DMS79 (cell line): ENCODE measurements around the gene LCP2.

Experiments
- DNase-seq: peaks from one replicate; lab custom pipeline; 2025; lab: John Stamatoyannopoulos, UW

Gene LCP2

DNA sequence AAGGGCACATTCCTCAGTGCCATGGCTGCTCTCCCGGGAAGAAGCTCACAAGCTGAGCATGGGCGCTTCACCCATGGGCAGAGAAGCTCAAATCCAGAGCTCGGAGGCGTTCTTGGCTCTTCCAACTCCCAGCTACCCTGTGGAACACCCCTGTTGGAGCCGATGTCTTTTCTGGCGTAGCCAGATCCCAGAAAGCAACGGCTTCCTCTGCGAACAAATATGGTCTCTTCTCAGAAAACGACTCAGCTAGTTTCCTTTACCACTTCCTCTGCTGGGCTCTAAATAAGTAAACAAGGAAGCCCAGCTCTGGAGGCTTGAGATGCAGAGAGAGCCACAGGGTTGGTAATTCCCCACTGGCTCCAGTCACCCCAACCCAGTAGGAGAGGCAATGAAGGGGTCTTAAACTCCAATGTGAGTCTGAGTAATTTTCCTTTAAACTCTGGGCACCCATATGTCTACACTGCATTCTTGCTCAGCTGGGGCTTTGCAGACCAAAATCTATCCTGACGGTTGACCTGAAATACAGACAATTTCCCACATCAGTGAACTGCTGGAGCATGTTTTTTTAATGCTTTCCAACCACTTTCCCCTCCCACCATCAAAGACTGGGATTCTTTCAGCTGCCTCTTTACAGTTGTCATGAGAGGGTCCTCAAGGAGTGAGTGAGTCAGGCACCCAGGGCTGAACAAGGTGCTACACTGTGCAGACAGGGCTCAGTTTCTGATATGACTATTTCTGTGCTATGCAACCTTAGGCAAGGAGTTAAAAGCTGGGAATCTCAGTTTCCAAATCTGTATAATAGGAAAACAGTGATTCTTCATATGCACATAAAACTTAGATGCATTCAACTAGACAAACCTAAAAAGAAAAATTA, at the start of gene LCP2:
LCP2 (minus strand) TSS at position 189 of the 874 bp plus-strand sequence; CDS start at position 23, 166 bp downstream.
- no peak for DNase-seq

DNA sequence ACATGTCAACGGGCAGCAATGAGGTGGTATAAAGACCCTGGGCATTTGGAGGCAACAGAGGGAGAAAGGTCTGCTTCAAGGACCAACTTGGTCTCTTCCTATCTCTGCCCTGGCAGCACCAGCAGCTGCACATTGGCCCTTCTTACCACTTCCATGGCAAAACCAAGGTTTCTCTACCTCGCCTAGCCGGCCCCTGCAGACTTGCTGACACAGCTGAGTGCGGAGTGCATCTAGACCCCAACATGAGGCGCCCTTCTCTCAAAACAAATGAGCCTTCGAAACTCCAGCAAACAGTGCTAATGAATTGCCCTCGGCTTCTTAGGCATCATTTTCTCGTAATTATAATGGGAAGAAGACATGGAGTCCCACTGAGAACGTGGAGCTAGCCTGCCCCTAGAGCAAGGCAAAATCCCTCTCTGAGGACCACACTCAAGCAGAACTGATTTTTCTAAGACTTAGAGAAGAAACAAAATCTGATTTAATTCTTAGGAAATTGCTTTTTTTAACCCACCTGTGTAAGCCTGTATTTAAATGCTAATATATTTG, 49.5 kb upstream of the LCP2 start:
- no peak for DNase-seq

DNA sequence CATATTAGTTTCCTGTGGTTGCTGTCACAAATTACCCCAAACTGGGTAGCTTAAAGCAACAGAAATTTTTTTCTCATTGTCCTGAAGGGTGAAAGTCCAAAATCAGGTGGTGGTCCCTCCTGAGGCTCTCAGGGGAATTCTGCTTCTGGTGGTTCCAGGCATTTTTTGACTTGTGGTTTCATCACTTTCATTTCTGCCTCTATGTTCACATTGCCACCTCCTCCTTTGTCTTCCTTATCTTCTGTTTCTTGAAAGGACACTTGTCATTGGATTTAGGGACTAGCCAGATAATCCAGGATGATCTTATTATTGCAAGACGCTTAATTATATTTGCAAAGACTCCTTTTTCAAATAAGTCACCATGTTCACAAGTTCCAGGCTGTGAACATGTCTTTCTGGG, 48.4 kb upstream of the LCP2 start:
- DNase-seq = no peak

DNA sequence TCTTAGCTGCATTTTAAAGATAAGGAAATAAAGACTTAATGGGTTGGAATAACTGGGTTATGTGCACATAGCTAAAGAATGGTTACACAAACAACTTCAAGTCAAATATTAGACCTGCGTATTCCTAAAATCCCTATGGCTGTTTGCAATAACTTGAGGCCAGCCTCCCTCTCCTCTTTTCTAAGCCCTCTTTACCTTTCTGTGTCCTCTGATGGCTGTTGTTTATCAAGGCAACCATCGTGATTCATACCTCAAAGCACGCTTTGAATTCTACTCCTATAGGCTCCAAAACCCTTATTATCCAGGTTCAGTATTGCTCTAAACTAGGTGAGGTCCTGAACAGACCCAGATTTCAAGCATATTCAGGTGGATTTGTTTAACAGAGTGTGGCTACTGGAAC, 45.6 kb upstream of the LCP2 start:
- no peak for DNase-seq

DNA sequence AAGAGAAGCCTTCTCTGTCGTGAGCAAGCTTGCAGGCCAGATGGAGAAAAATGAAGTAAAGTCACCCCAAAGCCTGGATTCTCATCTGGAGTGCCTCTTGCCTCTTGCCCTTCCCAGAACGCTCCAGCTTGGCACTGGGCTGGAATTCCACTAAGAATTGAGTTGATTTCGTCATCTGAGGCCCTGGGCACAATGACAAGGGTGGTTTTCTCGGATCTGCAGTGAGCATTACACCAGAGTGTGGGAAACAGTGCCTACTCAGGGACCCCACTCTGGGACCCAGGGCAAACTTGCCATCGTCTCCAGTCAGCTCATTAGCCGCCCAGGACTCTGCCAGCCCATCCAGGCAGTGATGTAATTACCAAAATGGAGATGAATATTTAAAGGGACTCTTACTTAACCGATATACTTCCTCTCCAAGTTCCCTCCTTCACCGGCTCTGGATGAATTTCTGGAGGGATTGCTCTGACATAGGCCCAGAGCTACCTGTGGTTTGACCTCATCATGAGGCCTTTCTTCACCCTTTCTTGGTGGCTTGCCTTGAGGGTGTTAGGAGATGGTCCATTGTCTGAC, 44.7 kb upstream of the LCP2 start:
- no peak for DNase-seq

DNA sequence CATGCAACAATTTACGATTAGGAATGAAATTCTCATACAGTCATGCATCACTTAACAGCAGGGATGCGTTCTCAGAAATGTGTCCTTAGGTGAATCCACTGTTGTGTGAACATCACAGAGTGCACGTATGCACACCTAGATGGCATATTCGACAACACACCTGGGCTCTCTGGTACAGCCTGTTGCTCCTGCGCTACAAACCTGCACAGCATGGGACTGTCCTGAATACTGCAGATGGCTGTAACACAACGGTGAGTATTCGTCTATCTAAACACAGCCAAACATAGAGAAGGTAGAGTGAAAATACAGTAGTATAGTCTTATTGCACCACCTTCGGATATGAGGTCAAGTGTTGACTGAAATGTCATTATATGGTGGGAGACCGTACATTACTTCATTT, 44.0 kb upstream of the LCP2 start:
- no peak for DNase-seq

DNA sequence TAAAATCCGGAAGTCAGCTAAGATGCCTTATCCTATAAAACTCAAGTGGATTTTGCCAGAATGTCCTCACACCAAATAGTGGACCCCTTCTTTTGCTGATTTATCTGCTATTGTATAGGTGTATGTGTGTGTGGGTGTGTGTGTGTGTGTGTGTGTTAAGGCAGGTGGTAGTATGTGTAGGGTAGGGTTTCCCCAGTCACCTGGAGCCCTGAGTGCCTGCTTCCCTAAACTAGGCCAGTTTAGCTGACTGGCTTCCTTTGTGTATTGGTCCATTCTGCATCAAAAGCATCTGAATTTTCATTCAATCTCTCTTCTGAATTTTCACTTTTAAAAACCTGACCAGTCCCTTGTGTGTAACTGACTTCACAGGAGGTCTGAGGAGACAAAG, 42.2 kb upstream of the LCP2 start:
- DNase-seq = no peak

DNA sequence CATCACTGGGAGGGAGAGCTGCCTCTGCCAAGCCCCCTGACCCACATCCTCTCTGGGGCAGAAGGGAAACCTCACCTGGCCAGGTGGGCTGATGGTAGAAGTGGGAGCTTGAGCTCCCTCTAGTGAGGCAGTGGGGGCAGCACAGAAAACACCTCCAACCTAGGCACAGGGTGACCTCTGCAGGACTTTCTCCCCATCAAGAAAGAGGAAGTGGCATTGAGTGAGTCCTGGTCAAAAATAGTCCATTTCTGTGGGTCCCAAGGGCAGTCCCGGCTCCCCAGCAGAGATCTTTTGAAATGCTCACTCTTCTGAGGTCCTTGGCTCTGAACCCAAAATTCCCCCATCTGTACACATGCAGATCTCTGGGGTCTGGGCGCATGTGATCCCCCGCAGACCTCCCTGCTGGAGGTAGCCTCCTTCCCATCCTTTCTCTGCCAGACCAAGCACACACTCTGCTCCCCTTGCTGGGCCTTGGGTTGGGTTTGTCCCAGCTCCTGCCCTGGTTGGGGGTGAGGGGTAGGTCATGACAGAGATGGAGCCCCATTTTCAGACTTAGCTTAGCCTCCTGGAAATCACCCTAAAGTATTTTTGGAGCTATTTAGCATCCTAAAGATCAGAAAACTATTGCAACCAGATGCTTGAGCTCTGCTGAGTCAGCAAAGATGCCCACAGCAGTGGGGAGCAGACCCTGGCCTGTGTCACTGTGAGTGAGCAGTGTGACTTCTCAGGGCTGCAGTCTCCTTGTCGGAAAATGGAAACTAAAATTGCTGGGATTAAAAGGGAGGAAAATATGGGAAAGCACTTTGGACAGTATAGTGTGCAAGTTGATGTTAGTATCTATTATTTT, 41.6 kb upstream of the LCP2 start:
- DNase-seq = no peak

DNA sequence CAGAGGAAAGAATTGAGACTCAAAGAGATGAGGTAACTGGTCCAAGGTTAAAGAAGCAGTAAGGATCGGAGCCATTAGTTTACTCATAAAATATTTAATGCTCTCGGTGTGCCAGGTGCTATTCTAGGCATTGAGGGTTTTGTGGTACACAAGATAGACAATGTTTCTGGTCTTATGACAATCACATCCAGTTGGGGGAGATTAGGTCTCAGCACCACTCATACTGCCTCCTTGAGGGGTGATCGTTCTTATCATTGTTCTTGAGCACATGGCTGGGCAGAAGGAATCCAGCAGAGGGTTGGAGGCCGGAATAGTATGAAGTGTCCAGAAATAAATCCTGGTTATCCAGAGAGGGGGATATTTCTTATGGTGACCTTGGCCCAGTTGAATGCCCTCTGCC, 40.7 kb upstream of the LCP2 start:
- DNase-seq = no peak

DNA sequence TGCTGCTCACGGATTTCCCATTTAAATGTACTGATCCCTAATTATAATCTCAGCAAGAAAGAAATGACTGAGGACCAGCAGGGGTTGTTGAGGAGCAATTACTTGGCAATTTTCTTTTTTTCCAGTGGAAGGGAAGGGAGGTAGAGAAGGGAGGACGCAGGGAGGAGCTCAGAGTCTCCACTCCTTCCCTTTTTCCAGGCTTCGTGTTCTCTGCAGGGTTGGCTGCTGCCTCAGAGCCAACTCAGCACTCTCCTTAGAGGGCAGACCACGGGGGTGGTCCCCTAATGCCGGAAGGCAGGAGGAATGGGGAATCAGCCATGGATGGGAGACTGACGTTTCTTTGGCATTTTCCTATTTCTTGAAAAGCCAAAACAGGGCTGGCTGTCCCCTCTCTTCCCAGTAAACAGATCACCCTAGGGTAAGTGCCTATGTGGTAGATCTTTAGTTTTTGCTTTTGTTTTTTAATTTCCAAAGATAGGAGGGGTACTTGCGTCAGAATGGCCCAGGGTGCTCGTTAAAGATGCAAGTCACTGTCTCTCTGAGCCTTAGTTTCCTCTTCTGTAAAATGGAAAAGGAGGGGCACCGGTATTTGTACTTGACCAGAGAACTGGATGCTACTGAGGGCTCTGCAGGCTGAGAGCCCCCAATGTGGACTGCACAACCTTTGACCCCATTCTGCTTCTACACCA, 39.6 kb upstream of the LCP2 start:
- DNase-seq = no peak

DNA sequence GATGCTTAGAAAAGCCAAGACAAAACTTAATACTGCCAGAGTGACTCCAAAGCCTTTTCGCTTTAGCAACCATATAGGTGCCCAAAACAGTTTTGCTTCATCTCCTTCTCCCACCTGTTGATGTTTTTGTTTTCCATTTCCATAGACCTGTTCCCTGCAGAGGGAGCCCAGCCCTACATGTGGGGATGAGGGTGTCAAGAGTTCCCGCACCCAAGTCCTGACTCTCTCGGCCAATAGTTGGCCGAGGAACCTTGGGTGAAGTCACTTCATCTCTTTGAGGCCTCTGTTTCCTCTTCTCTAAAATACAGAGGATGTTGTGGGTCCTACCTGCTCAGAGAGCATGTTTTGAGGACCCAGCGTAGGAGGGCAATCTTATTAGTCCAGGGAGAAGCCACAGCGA, 38.5 kb upstream of the LCP2 start:
- no peak for DNase-seq

DNA sequence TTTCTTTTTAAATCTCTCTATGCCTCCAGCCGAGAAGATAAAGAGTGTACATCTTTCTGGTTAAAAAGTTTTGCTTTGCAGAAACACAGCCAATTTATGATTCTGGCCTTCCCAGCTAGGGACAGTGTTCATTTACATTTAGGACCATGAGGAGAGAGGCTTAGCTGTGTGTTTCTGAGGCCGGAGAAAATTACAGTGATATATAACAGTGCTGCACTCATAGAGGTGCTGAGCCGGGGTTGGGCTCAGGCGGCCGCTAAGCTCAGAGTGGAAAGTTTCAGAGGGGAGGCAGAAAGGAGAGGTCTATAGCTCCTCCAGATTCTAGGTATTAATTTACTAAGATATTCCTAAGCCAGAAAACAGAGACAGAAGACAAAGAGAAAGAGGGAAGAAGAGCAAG, 37.0 kb upstream of the LCP2 start:
- DNase-seq = no peak

DNA sequence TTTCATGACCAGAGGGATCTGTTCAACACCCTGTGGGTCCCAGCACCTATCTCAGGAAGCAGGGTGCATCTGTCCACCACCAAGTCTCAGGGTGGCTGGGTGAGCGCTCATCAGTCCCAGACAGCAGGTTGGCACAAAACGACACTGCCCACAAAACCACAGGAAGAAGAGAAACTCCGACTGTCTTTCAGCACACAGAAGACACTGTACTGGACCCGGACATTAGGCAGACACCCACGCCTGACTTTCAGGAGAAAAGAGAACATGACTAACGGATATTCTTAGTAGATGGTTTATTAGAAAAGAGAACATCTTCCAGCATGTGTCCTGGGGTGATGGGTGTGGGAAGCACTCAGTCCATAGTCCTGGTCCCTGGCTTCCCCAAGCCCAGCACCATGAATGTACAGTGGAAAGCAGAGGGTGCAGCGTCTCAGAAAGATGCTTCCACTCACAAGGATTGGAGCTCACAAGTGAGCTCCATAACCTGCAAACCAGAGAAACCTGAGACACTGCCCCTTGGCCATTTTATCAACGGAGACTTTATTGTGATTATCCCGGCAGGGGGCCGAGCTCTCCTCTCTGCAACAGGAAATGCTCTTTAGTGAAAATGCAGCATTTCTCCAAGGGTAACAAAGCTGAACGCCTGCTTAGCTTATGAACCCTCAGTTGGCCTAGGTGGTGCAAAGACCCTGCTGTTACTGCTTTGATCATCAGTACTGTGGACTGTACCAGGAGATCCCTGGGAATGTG, 35.8 kb upstream of the LCP2 start:
- no peak for DNase-seq

DNA sequence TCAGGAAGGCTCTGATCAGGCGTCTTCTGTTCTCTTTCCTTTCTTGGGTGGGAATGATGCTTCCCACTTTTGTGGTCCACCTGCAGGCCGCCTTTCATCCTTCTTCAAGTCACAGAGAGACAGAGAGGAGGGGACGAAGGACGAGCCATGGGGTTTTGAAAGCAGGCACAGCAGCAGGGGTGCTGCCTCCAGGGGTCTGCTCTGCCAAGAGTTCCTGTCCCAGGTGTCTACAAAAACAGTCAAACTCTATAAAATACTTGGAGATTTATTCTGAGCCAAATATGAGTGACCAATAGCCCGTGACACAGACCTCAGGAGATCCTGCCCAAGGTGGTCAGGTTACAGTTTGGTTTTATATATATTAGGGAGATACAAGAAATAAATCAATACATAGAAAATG, 34.5 kb upstream of the LCP2 start:
- no peak for DNase-seq

DNA sequence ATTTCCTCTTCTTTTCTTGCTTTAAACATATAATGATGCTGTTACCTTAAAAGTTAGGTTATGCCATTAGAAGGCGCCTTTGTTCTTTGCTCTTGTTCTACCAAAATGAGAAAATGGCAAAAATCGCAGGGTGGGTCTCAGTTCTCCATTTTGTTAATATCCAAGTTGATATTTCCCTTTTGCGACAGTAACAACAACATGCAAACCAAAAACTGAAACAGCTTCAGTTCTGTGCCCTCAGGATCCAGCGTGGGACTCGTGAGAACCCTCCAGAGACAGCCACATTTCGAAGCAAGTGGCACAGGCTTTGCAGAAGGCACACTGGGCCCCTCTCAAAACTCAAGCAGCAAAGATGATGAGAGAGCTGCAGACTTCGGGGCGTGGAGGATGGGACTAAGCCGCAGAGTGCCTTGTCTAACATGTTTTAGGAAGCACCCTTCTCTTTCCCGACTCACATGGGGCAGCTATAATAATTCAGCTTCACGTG, 33.0 kb upstream of the LCP2 start:
- no peak for DNase-seq

DNA sequence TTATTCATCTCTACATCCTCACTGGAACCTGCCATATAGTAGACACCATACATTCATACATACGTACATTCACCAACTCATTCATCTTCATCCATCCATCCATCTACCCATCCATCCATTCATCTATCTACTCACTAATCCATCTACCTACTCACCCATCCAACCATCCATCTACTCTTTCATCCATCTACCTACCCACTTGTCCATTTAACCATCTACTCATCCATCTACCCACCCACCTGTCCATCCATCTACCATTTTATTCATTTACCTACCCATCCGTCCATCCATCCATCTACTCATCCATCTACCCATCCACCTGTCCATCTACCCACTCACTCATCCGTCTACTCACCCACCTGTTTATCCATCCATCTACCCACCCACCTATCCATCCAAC, 31.9 kb upstream of the LCP2 start:
- DNase-seq = no peak

DNA sequence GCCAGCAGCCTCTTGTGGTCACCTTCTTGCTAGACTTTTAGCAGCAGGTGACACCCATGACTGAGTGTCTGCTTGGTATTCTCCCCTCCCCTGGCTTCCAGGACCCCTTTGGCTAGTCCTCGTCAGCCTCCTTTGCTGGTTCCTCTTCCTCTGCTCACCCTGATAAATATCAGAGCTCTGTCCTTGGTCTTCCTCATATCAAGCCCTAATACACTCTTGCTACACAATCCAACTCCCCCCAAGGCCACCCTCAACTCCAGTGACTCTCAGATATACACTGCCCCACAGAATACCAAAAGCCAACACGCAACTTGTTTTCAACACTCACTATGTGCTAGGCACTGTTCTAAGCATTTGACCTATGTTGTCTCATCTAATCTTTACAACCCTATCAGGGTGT, 30.3 kb upstream of the LCP2 start:
- DNase-seq = no peak

DNA sequence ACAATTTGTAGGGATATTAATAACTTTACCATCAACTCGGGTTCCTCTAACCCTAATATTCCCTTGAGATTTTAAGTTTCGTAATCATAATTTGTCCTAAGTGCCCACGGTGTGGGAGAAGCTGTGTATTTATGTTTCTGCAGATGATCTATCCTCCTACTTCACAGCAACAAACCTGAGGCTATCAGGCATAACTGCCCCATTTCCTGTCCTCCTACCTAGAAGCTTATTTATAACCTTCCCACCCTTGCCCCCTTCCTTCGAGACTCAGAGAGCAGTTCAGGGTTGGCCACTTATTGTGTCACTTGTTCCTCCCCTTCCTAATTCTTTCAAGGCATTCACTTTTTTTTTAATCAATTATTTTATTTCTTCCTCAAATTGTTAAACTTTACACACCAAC, 29.6 kb upstream of the LCP2 start:
- no peak for DNase-seq

DNA sequence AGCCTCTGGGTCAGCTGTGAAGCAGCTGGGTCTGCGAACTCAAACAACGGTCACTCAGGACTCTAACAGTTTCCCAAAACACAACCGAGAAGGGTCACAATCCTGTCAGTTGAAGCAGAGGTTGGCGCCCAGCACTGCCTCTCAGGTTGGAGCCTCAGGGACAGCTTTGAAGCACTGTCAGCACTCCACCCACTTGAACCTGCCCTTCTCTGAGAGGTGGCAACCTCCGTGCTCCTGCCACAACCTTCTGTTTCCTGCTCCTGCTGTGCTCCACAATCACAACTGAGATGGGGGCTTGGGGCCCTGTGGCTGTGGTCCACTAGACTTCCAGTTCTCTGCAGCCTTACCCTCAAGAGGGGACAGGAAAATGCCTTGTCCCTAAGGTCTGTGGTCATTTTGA, 21.7 kb upstream of the LCP2 start:
- DNase-seq = no peak

DNA sequence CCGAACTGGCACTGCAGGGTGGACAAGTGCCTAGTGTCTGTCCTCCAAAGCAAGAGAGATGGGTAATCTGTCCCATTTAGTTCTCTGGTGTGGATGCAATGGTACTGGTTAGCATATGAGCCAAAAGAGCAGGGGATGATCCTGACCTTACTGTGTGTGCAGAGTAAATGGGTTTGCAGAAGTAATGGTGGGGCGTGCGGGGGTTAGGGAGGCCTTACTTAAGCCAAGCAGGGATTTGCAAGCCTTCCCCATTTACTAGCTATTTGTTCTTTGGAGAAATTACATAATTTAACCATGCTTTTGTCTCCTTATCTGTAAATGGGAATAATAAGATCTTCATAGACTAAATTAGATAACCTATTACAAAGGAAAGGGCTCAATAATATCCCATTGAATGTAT, 19.9 kb upstream of the LCP2 start:
- DNase-seq = no peak

DNA sequence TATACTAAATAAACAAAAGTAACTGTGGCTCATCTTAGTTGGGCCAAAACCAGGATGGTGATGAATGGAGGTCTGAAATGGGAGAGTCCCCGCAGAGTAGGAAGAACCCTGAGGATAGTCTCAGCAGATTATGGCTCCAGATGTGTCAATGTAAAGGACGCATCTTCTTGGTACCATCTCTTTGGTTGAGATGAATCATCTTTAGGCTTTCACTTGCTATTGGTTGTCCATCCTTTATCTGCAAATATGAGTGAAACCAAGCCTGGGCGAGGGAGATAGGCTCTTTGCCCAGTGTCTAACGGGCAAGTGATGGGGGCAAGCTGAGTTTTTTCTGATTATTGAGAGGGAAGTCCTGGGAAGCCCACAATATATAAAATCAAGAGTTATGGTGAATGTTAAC, 19.4 kb upstream of the LCP2 start:
- no peak for DNase-seq
